DMS153 (cell line): ENCODE data around the gene PRSS35.
"Not testable (repeated sequence)": the region's sequence is repeated elsewhere in the genome, so short reads cannot be mapped to it uniquely, and the experiment has no call there.

ENCODE experiments used
- DNase-seq: peaks from one replicate; lab custom pipeline; 2025; lab: John Stamatoyannopoulos, UW

The PRSS35 gene

GRCh38 chr6:83518816-83519480 is 6.6 kb downstream of the PRSS35 start:
- DNase-seq = no peak

GRCh38 chr6:83536034-83536646 is 23.8 kb downstream of the PRSS35 start:
- no peak for DNase-seq

GRCh38 chr6:83536647-83537589 is 24.6 kb downstream of the PRSS35 start:
- DNase-seq = no peak

GRCh38 chr6:83539678-83540077 is 27.3 kb downstream of the PRSS35 start:
- DNase-seq = no peak

- no peak for DNase-seq
Measured at GRCh38 chr6:83546636-83547035, 34.3 kb downstream of the PRSS35 start.

- not testable (repeated sequence) for DNase-seq
Measured at GRCh38 chr6:83550482-83550881, 38.1 kb downstream of the PRSS35 start.

GRCh38 chr6:83551748-83552147 is 39.4 kb downstream of the PRSS35 start:
- not testable (repeated sequence) for DNase-seq

GRCh38 chr6:83556871-83557270 is 44.5 kb downstream of the PRSS35 start:
- no peak for DNase-seq

GRCh38 chr6:83558975-83559374 is 46.6 kb downstream of the PRSS35 start:
- no peak for DNase-seq

GRCh38 chr6:83571663-83572185 is 59.4 kb downstream of the PRSS35 start:
- not testable (repeated sequence) for DNase-seq

GRCh38 chr6:83574783-83575182 is 62.4 kb downstream of the PRSS35 start:
- DNase-seq = no peak
